Uterus (tissue), 2 donors: ENCODE data around the gene SOX1.

Source experiments
- POLR2A ChIP-seq, 2 donors: fragments of 450-650 bp; IDR thresholded peaks; one replicate each; pipeline ENCODE4 v1.6.1; 2016; ENCODE audit warnings: antibody characterized with exemption in 2 of 2, mild to moderate bottlenecking in 1 of 2, moderate library complexity in 1 of 2
- TF ChIP-seq, protein P1 (sequence below), 4 experiments: fragments of 200-600 bp in 2 of 4; fragments of 450-650 bp in 2 of 4; sonication (generic) in 2 of 4; IDR thresholded peaks; one replicate each; pipeline ENCODE4 v1.5.1; 2016 to 2019; ENCODE audit warnings: antibody characterized with exemption in 4 of 4, mild to moderate bottlenecking in 2 of 4, moderate library complexity in 1 of 4

DNA sequence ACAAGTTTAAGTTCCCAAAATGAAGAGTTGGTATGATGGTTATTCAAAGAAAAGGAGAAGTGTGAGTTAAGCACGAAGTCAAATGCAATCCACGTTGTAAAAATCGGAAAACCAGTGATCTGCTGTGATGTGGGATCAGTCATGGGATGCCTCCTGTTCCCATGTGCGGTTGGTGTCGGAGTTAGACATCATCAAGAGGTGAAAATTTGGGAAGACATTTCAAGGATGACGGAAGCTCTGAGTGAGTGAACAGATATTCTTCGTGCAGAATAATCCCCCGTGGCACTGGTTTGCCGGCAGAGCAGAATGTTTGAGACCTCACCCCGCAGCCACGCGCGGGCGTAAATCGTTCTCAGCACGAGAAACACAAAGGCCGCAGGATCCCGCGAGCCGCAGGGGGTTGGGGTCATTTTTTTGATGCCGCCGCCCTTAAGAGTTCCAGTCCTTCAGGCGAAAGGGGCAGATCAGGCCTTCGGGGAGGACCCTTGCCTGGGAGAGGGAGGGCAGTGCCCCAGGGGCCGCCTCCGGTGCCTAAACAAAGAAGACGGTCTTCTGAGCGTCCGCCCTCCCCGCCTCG is 13.7 kb upstream of the SOX1 start:
- TF ChIP-seq, protein P1, sequence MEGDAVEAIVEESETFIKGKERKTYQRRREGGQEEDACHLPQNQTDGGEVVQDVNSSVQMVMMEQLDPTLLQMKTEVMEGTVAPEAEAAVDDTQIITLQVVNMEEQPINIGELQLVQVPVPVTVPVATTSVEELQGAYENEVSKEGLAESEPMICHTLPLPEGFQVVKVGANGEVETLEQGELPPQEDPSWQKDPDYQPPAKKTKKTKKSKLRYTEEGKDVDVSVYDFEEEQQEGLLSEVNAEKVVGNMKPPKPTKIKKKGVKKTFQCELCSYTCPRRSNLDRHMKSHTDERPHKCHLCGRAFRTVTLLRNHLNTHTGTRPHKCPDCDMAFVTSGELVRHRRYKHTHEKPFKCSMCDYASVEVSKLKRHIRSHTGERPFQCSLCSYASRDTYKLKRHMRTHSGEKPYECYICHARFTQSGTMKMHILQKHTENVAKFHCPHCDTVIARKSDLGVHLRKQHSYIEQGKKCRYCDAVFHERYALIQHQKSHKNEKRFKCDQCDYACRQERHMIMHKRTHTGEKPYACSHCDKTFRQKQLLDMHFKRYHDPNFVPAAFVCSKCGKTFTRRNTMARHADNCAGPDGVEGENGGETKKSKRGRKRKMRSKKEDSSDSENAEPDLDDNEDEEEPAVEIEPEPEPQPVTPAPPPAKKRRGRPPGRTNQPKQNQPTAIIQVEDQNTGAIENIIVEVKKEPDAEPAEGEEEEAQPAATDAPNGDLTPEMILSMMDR (IDR thresholded peaks at IDR 0.05) = no peak
- no peak for TF ChIP-seq POLR2A (IDR thresholded peaks at IDR 0.05)
